Activated CD4-positive, alpha-beta T cell treated with anti-CD3 and anti-CD28 coated beads, Interleukin-2, Interleukin-4, amounts not matched to agents 100 ng/mL and 50 ng/mL, durations not matched to agents 16 hours and 8 hours (primary cell): ENCODE data around the gene WDR93.
"Not testable (repeated sequence)": the region's sequence is repeated elsewhere in the genome, so short reads cannot be mapped to it uniquely, and the experiment has no call there.

Source experiments
- DNase-seq: peaks from one replicate; pipeline ENCODE4 v3.0.0-alpha.2; 2020; ENCODE audit warnings: low spot score

Gene WDR93

DNA sequence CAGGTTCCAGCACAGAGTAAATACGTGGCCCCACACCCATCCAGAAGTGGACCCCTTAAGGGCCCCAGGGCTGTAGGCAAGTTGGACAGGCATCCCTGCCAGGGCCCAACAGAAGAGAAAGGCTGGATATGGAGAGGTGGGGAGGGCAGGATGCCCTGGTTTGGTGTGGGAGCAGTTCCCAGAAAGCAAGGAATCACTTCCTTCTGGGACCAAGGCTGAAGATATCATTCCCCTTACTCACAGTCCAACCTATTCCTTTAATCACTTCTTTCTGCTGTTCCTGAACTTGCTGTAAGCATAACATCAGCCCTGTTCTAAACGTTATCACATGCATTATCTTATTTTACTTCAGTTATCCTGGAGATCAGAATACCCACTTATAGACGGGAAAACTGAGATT is 79.4 kb downstream of the WDR93 start:
- DNase-seq: no peak

DNA sequence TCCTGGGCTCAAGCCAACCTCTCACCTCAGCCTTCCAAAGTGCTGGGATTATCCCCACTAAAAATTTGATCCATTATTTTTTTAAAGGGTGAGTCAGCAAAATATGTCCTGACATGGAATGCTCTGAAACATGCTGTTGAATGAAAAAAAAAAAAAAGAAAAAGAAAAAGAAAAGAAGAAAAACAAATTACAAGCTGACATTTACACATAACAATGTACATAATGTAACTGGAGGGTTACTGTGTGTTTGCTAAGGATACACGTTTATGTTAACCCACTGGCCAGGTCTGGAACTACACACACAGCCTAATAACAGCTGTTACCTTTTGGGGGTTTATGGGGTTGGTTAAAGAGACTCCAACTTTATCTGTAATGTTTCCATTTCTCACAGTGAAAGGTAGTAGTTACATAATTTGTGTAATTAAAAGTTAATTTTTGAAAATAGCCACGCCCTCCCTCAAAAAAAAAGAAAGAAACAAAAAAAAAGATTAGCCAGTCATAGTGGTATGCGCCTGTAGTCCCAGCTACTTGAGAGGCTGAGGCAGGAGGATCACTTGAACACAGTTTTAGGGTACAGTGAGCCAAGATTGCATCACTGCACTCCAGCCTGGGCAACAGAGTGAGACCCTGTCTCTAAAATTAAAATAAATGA is 82.4 kb downstream of the WDR93 start:
- DNase-seq: no peak

DNA sequence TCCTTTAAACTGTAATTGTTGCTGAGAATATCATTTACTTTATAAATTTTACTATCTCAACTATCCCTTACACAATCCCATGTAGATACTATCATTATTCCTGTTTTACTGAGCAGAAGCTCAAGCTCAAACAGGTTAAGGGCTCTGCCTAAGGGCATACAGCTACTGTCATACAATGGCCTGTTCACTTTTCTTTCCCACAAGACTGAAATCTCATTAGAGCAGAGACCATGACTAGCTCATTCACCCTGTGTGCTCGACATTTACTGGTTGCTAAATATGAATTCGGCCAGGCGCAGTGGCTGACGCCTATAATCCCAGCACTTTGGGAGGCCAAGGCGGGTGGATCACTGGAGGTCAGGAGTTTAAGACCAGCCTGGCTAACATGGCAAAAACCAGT is 83.9 kb downstream of the WDR93 start:
- no peak for DNase-seq

DNA sequence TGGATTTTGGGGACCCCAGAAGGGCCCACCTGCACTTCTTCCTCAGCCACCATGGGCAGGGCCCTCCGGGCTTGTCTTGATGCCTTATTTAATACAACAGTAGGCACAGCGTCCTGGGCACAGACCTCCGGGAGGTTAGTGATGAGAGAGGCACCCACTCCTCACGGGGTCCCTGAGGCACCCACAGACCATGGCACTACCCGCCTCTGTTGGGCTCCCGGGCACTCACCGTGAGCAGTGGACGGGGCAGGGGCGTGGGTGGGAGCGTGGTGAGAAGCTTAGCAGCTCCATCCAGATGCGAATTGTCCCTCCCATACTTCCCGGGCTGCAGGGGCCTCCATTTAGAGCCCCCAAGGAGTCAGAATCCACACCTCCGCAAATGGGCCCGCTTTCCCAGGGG is 85.2 kb downstream of the WDR93 start:
- DNase-seq: no peak

DNA sequence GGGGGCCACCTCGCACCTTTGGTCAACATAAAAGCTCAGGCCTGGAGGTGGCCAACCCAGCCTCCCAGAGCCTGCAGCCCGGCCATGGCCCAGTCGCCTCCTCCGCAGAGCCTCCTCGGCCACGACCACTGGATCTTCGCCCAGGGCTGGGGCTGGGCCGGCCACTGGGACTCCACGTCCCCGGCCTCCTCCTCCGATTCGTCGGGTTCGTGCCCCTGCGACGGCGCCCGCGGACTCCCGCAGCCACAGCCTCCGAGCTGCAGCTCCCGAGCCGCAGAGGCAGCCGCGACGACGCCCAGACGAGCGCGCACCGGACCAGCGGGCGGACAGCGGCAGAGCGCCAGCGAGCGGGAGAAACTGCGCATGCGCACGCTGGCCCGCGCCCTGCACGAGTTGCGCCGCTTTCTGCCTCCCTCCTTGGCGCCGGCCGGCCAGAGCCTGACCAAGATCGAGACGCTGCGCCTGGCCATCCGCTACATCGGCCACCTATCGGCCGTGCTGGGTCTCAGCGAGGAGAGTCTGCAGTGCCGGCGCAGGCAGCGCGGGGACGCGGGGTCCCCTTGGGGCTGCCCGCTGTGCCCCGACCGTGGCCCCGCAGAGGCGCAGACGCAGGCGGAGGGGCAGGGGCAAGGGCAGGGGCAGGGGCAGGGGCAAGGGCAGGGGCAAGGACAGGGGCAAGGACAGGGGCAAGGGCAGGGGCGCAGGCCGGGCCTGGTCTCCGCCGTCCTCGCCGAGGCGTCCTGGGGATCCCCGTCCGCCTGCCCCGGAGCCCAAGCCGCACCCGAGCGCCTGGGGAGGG is 85.9 kb downstream of the WDR93 start, which contains the start of gene MESP2:
MESP2 (plus strand) TSS at position 59 of the 799 bp plus-strand sequence; CDS start at position 85, 26 bp downstream.
- peak; percentile 52 for DNase-seq

DNA sequence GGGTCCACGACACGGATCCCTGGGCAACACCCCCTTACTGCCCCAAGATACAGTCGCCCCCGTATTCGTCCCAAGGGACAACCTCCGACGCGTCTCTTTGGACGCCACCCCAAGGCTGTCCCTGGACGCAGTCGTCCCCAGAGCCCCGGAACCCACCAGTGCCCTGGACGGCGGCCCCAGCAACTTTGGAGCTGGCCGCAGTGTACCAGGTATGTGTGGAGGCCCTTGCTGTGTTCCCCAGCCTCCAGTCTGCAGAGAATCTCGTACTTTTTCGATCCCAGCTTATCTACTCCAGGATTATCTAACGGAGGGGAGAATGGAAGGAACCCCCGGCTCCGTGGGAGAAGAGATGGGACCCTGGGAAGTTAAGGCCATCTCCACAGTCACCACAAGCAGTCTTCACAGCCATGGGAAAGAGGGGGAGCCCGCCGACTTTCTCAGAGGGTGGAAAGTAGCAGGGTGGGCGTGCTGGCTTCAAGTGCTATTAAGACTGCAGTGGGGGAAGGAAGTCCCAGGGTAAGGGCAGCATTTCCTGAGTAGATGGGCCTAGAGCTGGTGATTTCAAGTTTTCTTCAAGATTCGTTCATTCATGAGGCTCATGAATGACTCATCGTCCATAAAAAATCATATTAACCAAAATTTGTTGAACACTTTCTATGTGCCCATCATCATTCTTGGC is 86.6 kb downstream of the WDR93 start:
- DNase-seq: no peak

DNA sequence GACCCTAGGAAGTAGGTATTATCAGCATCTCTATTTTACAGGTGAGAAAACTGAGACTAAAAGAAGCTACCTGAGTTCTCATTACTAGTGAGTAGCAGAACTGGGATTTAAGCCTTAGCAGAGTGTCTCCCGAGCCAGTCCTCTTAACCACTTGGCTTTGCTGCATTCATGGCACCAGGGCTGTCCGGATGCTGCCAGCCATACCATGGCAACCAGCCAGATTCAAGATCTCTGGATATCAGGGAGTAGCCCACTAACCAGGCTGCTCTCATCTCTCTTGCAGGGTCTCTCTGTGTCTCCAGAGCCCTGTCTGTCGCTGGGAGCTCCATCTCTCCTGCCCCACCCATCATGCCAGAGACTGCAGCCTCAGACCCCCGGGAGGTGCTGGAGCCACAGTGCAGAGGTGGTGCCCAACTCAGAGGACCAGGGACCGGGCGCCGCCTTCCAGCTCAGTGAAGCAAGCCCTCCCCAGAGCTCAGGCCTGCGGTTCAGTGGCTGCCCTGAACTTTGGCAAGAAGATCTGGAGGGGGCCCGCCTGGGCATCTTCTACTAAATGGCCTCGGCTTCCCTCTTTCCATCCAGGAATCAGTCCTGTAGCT is 87.3 kb downstream of the WDR93 start:
- DNase-seq: no peak

DNA sequence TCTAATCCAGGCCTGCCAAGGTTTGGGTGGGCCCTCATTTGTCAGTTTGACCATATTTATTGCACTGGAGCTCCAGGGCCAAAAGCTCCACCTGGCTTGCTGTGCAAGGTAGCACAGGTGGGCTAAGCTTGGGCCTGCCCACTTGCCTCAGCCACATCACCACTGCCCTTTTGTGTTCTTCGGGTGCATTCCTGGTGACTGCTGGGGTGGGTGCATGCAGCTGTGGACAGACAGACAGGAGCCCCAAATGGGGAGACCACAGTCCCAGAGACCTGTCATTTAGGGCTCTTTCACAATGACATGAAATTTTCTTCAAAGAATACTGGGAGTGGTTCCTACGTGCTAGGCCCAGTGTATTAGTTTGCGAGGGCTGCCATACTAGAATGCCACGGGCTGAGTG is 88.2 kb downstream of the WDR93 start:
- DNase-seq: peak; percentile 11

DNA sequence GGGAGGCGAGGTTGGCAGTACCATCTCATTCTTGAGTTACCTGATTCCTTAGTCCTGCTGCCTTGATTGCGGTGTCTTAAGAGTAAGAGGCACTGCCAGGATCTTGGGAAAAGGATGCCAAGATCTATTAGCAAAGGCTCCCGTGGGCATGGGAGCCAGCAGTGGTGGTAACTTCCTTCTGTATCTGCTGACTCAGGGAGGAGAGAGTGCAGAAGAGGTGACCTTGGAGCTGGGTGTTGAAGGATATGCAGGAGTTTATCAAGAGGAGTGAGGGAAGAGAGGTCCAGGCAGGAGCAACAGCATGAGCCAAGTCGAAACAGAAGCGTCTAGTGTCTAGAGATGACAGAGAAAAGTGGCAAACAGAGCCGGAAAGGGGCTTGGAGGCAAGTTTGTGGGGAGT is 90.0 kb downstream of the WDR93 start:
- DNase-seq: no peak

DNA sequence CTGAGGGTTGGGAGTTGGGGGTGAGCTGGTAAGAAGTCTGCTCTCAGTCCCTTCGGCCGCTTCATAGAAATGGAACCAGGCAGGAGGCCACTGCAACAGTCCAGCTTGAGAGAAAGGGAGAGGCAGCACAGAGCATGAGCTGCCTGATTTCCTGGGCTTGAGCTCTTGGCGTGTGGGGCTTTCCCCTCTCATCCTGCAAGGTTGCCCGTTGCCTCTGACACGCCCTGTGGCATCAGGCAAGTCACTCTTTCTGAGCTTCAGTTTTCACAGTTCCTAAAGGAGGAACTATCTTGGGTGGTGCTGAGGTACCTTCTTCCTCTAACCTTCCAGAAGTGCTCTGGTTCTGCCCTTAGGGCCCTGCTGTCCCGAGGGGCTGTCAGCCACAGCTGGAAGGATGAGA is 90.4 kb downstream of the WDR93 start:
- peak; percentile 62 for DNase-seq

DNA sequence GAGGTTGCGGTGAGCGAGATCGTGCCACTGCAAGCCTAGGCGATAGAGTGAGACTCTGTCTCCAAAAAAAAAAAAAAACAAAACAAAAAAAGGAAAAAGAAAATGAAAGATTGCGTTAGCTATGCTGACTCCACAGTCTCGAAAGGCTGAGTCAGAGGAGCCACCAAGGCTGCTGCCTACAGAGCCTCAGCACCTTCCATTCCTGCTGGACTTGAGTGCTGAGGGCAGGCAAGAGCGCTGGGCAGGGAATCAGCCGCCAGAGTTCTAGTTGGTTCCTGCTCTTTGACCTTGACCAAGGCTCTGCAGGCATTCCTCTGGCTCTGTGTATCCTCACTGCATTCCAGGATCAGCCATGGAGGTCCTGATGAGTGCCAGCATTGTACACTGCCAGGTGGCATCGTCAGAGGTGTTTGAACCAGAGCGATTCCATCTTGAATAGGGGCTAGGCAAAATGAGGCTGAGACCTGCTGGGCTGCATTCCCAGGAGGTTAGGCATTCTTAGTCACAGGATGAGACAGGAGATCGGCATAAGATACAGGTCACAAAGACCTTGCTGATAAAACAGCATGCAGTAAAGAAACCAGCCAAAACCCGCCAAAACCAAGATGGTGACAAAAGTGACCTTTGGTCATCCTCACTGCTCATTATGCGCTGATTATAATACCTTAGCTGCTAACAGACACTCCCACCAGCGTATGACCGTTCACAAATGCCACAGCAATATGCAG is 91.4 kb downstream of the WDR93 start:
- DNase-seq: peak; percentile 40

DNA sequence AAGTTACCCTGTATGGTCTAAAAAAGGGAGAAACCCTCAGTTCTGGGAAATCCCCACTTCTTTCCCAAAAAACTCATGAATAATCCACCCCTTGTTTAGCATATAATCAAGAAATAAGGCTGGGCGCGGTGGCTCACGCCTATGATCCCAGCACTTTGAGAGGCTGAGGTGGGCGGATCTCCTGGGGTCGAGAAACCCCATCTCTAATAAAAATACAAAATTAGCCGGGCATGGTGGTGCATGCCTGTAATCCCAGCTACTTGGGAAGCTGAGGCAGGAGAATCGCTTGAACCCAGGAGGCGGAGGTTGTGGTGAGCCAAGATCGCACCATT is 92.0 kb downstream of the WDR93 start:
- DNase-seq: not testable (repeated sequence)

DNA sequence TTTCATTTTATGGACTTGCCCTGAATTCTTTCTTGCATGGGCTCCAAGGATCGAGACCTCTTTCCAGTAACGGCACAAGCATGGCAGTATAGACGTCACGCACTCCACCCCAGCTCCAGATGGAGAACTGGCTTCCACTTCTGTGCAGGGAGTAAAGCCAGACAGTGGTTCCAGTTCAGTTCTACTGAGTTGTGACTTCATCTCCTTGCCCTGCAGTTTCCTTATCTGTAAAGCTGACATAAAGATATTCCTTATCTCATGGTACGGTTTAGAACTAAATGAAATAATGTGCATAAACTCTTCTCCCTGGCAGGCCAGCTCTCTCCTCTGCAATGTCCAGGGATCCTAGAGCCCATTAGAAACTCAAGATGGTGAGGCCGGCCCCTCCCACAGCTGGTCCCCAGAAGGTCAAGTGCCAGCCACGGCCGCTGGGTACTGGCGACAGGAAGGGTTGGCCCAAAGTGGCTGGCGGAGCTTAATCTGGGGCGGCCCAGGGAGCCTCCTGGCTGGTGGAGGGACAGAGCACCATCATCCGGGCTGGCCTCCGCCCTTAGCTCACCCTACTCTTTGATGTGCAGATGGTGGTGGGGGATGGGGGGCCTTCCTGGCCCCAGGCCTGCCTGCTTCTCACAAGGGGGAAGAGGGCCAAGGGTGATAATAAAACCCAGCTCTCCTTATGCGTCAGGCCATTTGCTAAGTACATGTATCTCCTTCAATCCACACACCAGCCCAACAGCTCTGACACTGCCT is 92.7 kb downstream of the WDR93 start:
- DNase-seq: no peak

DNA sequence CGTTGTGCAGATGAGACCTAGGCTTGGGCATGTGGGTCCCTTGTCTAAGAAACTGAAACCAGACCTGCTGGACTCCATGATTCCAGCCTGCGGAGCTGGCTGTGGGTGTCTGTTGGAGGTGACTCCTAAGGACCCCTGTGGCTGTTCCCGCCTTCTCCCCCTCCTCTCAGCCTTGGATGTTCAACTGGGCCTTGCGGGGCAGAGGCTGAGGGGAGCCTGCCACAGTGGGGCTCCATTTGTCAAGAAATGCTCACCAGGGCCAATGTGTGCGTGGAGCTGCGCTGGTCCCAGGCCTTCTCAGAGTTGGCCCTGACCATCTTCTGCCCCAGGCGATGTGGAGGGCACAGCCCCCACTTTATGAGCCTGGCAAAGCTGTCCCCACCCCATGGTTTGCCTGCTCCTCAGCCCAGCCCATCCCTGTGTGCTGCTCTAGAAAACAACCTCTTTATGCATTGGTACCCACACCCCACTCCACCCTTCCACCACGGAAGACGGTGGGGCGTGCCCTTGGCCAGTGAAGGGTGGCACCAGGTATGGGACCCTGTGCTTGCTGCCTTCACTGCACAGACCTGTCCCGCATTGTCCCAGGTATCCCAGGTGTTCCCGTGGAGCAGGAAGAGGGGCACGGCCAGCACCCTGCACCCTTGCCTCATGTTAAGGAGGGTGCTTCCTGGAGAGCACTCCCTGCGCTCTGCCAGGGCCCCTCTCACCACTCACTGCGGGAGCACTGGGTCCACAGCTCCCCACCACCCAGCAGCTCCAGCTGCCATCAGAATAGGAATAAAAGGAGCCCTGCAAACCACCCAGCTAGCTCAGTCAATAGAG is 93.5 kb downstream of the WDR93 start:
- no peak for DNase-seq

DNA sequence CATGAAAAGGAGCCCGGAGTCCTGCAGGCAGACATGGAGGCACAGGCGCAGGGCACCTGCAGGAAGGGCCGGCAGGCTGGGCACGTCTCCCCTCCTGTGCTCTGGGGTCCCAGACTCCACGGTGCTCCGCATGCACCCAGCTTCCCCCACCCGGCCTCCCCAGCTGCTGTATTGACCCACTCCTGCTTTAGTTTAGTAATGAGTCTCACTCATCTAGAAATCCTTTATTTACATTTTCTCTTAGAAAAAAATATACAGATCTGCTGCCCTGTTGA is 94.0 kb downstream of the WDR93 start:
- no peak for DNase-seq

DNA sequence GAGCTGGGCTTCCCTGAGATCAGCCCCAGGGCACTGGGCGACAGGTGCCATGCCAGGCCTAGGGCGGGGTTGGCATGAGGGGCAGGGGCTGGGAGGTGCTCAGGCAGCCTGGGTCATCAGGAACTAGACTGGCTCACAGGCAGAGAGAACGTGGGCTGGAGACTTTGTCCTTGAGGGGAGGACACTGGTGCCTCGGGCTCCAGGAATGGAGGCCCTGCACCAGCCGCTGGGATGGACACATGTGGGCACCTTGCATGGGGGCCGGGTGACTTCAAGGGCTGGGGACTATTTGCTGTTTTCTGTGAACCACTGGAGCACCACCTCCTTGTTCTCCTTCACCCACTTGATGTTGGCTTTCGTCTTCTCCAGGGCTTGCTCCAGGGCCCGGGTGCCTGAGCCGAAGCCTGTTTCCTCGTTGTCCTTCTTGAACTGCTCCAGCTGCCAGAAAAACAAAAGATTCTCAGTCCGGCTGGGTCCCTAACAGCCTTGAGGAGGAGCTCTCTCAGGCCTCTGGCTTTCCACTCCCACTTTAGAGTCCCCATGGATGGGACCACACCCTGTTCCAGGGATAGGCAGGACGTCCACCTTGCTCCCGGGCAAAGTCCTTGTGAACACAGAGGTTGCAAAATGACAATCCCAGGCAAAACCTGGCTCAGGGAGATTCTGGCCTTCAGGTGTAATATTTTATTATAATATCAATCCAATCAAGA is 94.6 kb downstream of the WDR93 start:
- DNase-seq: no peak

DNA sequence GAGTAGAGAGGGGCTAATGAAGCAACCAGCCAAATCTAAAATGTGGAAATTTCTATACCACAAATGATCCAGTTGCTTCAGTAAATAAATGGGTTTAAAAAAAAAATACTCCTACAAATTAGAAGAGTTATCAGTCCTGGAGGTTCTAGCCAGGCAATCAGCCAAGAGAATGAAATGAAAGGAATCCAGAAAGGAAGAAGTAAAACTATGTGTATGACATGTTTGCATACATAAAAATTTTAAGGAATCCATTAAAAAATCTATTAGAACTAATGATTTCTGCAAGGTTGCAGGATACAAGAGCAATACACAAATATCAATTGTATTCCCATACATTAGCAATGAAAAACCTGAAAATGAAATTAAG is 95.1 kb downstream of the WDR93 start:
- no peak for DNase-seq

DNA sequence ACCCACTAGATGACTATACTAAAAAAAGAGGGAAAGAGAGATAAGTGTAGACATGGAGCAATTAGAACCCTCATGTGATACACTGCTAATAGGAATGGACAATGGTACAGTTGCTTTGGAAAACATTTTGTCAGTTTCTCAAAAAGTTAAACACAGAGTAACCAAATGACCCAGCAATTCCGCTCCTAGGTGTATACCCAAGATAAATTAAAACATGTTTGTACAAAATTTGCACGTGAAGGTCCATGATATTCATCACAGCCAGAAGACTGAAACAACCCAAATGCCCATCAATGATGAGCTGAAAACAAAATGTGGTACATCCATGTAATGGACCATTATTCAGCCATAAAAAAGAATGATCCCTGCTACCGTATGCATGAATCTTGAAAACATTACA is 97.3 kb downstream of the WDR93 start:
- DNase-seq: no peak

DNA sequence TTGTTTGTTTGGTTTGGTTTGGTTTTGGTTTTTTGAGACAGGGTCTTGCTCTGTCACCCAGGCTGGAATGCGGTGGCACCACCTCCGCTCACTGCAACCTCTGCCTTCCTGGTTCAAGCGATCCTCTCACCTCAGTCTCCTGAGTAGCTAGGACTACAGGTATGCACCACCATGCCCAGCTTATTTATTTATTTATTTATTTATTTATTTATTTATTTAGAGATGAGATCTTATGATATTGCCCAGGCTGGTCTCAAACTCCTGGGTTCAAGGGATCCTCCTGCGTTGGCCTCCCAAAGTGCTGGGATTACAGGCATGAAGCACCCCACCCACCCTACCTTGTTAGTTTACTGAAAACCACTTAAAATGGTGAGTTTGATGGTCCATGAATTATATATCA is 98.0 kb downstream of the WDR93 start:
- DNase-seq: not testable (repeated sequence)

DNA sequence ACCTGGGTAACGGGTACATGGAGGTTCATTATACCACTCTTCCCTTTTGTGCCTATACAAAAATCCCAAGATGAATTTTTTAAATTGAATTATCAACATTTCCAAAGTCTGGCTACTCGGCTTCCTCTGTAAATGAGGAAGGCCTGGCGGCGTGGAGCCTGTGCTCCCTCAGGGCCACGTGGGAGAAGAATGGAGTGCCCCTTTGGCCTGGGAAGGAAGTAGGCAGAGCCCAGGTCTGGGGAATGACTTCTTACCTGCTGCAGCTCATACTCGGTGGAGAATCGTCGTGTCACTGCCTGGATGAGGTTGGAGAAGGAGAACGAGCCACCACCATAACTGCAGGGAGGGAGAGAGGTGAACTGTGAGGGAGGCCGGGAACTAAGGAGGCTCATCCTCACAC is 99.6 kb downstream of the WDR93 start:
- no peak for DNase-seq
